Mesendoderm (in vitro differentiated cells): ENCODE results near the gene RAD52.

Source experiments
- DNase-seq: peaks from one replicate; pipeline ENCODE4 v3.0.0; 2013
- H2AK5ac ChIP-seq: 2 replicates; pipeline ENCODE4 v1.6.1; 2013; ENCODE audit warnings: low read length, inconsistent platforms
- H2BK120ac ChIP-seq: 2 replicates; pipeline ENCODE4 v1.6.1; 2013; ENCODE audit warnings: low read depth, mild to moderate bottlenecking, low read length, moderate library complexity, mixed read lengths
- H2BK15ac ChIP-seq: replicated peaks from 2 replicates; pipeline ENCODE4 v1.6.1; 2013; ENCODE audit warnings: low read depth, mild to moderate bottlenecking, moderate library complexity
- H2BK5ac ChIP-seq: 2 replicates; pipeline ENCODE4 v1.6.1; 2013; ENCODE audit warnings: low read length, inconsistent platforms
- H3K18ac ChIP-seq: 2 replicates; pipeline ENCODE4 v1.6.1; 2013; ENCODE audit warnings: mild to moderate bottlenecking, low read length, mixed read lengths
- H3K23ac ChIP-seq: one replicate; pipeline ENCODE4 v1.6.1; 2013; ENCODE audit warnings: low read length
- H3K27ac ChIP-seq: 2 replicates; pipeline ENCODE4 v1.5.1; 2013; ENCODE audit warnings: low read depth, mild to moderate bottlenecking, inconsistent platforms, low read length, moderate library complexity
- H3K27me3 ChIP-seq: 2 replicates; pipeline ENCODE4 v1.6.1; 2013; ENCODE audit warnings: low read length, control low read depth, mild to moderate bottlenecking, inconsistent platforms; ENCODE audit not compliant: insufficient read depth, poor library complexity
- H3K36me3 ChIP-seq: 2 replicates; pipeline ENCODE4 v1.6.1; 2013; ENCODE audit warnings: low read length, inconsistent platforms; ENCODE audit not compliant: control insufficient read depth, insufficient read depth
- H3K4ac ChIP-seq: one replicate; pipeline ENCODE4 v1.6.1; 2013; ENCODE audit warnings: low read depth, mild to moderate bottlenecking, low read length, moderate library complexity
- H3K4me1 ChIP-seq: 2 replicates; pipeline ENCODE4 v1.6.1; 2013; ENCODE audit warnings: low read depth, low read length, inconsistent platforms; ENCODE audit not compliant: control insufficient read depth
- H3K4me2 ChIP-seq: 2 replicates; pipeline ENCODE4 v1.6.1; 2013; ENCODE audit warnings: low read length
- H3K4me3 ChIP-seq: 2 replicates; pipeline ENCODE4 v1.5.1; 2013; ENCODE audit warnings: mild to moderate bottlenecking, low read length
- H3K56ac ChIP-seq: one replicate; pipeline ENCODE4 v1.6.1; 2013; ENCODE audit warnings: low read length
- H3K79me1 ChIP-seq: 2 replicates; pipeline ENCODE4 v1.6.1; 2013; ENCODE audit warnings: low read length, inconsistent platforms
- H3K79me2 ChIP-seq: 2 replicates; pipeline ENCODE4 v1.6.1; 2013; ENCODE audit warnings: mild to moderate bottlenecking, low read length; ENCODE audit not compliant: control insufficient read depth, insufficient read depth
- H3K9ac ChIP-seq: 2 replicates; pipeline ENCODE4 v1.6.1; 2013; ENCODE audit warnings: low read length, inconsistent platforms
- H4K5ac ChIP-seq: one replicate; pipeline ENCODE4 v1.6.1; 2013; ENCODE audit warnings: low read length
- H4K8ac ChIP-seq: one replicate; pipeline ENCODE4 v1.6.1; 2013; ENCODE audit warnings: low read depth, mild to moderate bottlenecking, control low read depth, low read length, moderate library complexity
- WGBS: extraction: QIAGEN DNeasy Blood & Tissue Kit; methylation state at CpG from one replicate; pipeline ENCODE4 v1.1.7; 2013; ENCODE audit warnings: low lambda C conversion rate, missing lambda C conversion rate; ENCODE audit not compliant: insufficient coverage; ENCODE audit errors: extremely low coverage; 5-methylcytosine and 5-hydroxymethylcytosine counted together

RAD52 gene

GRCh38 chr12:916240-916639 lies 33.3 kb downstream of the RAD52 start:
- H2BK120ac ChIP-seq, result no peak overlapping the region
- no peak overlapping the region for H2AK5ac ChIP-seq
- no peaks in the 10 kb centered on the region for H3K79me2 ChIP-seq
- H3K23ac ChIP-seq, result no peak overlapping the region
- H2BK15ac ChIP-seq, result no peak overlapping the region
- H3K4me2 ChIP-seq, result no peak overlapping the region
- no CpG with 5 or more reads among the region's 27 CpGs for WGBS
- no peak overlapping the region for H3K9ac ChIP-seq
- H3K18ac ChIP-seq, result no peak overlapping the region
- H3K27ac ChIP-seq, result peak overlapping the region; percentile 1
- no peaks in the 10 kb centered on the region for H3K27me3 ChIP-seq
- no peak for DNase-seq
- H3K36me3 ChIP-seq, result peaks cover 9% of the 10 kb centered on the region
- no peak overlapping the region for H3K4me3 ChIP-seq
- no peak overlapping the region for H3K4ac ChIP-seq
- H3K56ac ChIP-seq, result no peak overlapping the region
- H3K4me1 ChIP-seq, result no peaks in the 10 kb centered on the region
- no peak overlapping the region for H4K5ac ChIP-seq
- no peak overlapping the region for H2BK5ac ChIP-seq
- H4K8ac ChIP-seq, result no peak overlapping the region
- no peaks in the 10 kb centered on the region for H3K79me1 ChIP-seq

- Histone ChIP-seq H3K4me2 (no peak overlapping the region), H3K56ac (no peak overlapping the region), H3K27me3 (no peaks in the 10 kb centered on the region), H3K27ac (no peak overlapping the region), H2AK5ac (no peak overlapping the region), H3K79me1 (no peaks in the 10 kb centered on the region), H4K8ac (no peak overlapping the region), H3K4me3 (no peak overlapping the region), H3K18ac (no peak overlapping the region), H4K5ac (no peak overlapping the region), H2BK15ac (no peak overlapping the region), H3K79me2 (no peaks in the 10 kb centered on the region), H2BK120ac (no peak overlapping the region), H3K36me3 (peaks cover 9% of the 10 kb centered on the region), H3K23ac (no peak overlapping the region), H3K4ac (no peak overlapping the region), H2BK5ac (no peak overlapping the region), H3K4me1 (no peaks in the 10 kb centered on the region), H3K9ac (no peak overlapping the region)
- DNase-seq, result peak; percentile 47
- WGBS, result no CpG with 5 or more reads among the region's 5 CpGs
Observed at GRCh38 chr12:915090-915489, 34.4 kb downstream of the RAD52 start.

- Histone ChIP-seq H3K4ac (no peak overlapping the region), H2BK5ac (no peak overlapping the region), H3K79me1 (no peaks in the 10 kb centered on the region), H2AK5ac (no peak overlapping the region), H4K5ac (no peak overlapping the region), H3K27me3 (no peaks in the 10 kb centered on the region), H3K23ac (no peak overlapping the region), H4K8ac (no peak overlapping the region), H3K4me1 (no peaks in the 10 kb centered on the region), H3K9ac (no peak overlapping the region), H3K79me2 (no peaks in the 10 kb centered on the region), H2BK120ac (no peak overlapping the region), H3K4me2 (no peak overlapping the region), H2BK15ac (no peak overlapping the region), H3K18ac (no peak overlapping the region), H3K4me3 (no peak overlapping the region), H3K27ac (peak overlapping the region; percentile 18), H3K36me3 (peaks cover 14% of the 10 kb centered on the region), H3K56ac (no peak overlapping the region)
- WGBS, result no CpG with 5 or more reads among the region's 15 CpGs
- DNase-seq, result no peak
Observed at GRCh38 chr12:913919-914698, 35.4 kb downstream of the RAD52 start.

DNA sequence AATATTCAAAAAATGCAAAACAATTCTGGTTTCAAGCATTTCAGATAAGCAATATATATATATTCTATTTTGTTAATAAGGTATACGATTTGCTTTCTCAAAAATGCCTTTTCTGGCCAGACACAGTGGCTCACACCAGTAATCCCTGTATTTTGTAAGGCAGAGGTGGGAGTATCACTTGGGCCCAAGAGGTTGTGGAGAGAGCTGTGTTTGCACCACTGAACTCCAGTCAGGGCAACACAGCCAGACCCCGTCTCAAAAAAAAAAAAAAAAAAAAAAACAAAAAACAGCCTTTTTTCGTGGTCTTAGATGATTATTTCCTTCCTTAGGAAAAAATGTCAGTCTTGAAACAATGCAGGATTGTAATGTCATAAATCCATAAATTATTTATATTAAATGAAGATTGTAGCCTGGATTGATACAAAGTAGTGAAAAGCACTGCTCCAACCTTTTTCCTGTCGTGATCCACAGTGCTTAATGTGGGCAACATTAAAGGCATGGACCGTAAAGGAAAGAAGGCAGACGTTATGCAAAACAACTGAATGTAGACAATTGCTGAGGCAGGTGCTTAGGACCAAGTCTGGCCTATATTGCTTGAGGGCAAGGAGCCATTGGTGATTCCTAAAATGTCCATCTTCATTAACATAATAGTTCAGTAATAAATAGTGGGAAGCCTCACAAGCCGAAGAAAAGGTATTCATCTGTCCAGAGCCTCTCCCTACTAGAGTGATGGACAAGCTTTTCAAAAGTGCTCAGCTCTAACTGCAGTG lies 36.8 kb downstream of the RAD52 start:
- Histone ChIP-seq H3K4me1 (no peaks in the 10 kb centered on the region), H2BK120ac (no peak overlapping the region), H3K36me3 (peaks cover 18% of the 10 kb centered on the region), H3K79me2 (no peaks in the 10 kb centered on the region), H3K18ac (no peak overlapping the region), H3K27ac (no peak overlapping the region), H3K27me3 (no peaks in the 10 kb centered on the region), H4K5ac (no peak overlapping the region), H3K9ac (no peak overlapping the region), H2BK5ac (no peak overlapping the region), H3K23ac (no peak overlapping the region), H2BK15ac (no peak overlapping the region), H3K4me2 (no peak overlapping the region), H3K56ac (no peak overlapping the region), H3K79me1 (no peaks in the 10 kb centered on the region), H3K4ac (no peak overlapping the region), H3K4me3 (no peak overlapping the region), H2AK5ac (no peak overlapping the region), H4K8ac (no peak overlapping the region)
- WGBS, result no CpG with 5 or more reads among the region's 7 CpGs
- DNase-seq, result no peak

DNA sequence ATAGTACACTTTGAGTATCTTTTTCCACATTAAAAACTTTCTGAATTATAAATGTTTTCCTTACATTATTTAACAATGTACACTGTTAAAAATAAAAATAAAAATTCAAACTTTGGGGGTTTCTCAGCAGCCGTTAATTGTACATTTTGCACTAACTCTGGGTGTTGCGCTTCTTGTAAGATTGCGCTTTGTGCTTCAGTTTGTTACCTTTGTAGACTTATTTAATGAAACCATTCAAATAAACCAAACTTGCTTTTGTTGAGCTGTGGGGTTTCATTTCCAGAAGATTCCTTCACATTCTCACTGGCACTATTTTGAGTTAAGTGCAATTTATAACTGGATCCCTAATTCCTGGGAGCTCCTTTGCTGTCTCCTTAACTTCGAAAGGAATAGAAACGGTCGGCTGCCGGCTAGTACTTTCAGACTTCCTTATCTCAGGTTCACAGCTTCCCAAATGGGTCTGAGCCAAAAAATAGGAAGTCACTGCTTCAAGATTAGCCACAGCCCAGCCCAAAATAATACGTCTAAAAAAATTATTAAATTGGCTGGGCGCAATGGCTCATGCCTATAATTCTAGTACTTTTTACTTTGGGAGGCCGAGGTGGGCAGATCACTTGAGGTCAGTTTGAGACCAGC lies 38.2 kb downstream of the RAD52 start:
- Histone ChIP-seq H3K27me3 (no peaks in the 10 kb centered on the region), H3K27ac (no peak overlapping the region), H3K36me3 (peaks cover 15% of the 10 kb centered on the region), H3K4ac (no peak overlapping the region), H2BK5ac (no peak overlapping the region), H3K4me3 (no peak overlapping the region), H3K4me1 (peaks cover under 1% of the 10 kb centered on the region), H3K79me2 (no peaks in the 10 kb centered on the region), H2AK5ac (no peak overlapping the region), H3K4me2 (no peak overlapping the region), H4K5ac (no peak overlapping the region), H3K9ac (no peak overlapping the region), H4K8ac (no peak overlapping the region), H3K23ac (no peak overlapping the region), H2BK120ac (no peak overlapping the region), H3K56ac (no peak overlapping the region), H3K79me1 (no peaks in the 10 kb centered on the region), H2BK15ac (no peak overlapping the region), H3K18ac (no peak overlapping the region)
- DNase-seq, result no peak
- no CpG with 5 or more reads among the region's 10 CpGs for WGBS
